CD4-positive, alpha-beta T cell treated with Interleukin-4 for 1 hour (primary cell): ENCODE measurements around the gene KLHDC7B.
"Not testable (repeated sequence)": the region's sequence is repeated elsewhere in the genome, so short reads cannot be mapped to it uniquely, and the experiment has no call there.

ENCODE experiments used
- DNase-seq, 2 donors: peaks; one replicate each; pipeline ENCODE4 v3.0.0-alpha.2; 2020 to 2022

KLHDC7B gene

GRCh38 chr22:50517495-50518260, 28.0 kb upstream of the KLHDC7B start:
- no peak for DNase-seq

GRCh38 chr22:50518606-50519005, 27.1 kb upstream of the KLHDC7B start:
- no peak for DNase-seq

GRCh38 chr22:50519151-50519550, 26.5 kb upstream of the KLHDC7B start:
- no peak for DNase-seq

- not testable (repeated sequence) for DNase-seq
These were observed 25.5 kb upstream of the KLHDC7B start for GRCh38 chr22:50520184-50520583.

- no peak for DNase-seq
These were observed 24.8 kb upstream of the KLHDC7B start for GRCh38 chr22:50520826-50521453.

- no peak for DNase-seq
These were observed 24.0 kb upstream of the KLHDC7B start for GRCh38 chr22:50521710-50522109.

GRCh38 chr22:50522208-50522805, 23.4 kb upstream of the KLHDC7B start:
- DNase-seq = no peak

GRCh38 chr22:50522806-50523438, 22.8 kb upstream of the KLHDC7B start:
- DNase-seq = no peak

GRCh38 chr22:50523458-50523805, 22.3 kb upstream of the KLHDC7B start:
- DNase-seq = no peak

- DNase-seq = no peak
These were observed 21.7 kb upstream of the KLHDC7B start for GRCh38 chr22:50523806-50524675.

- no peak for DNase-seq
These were observed 21.0 kb upstream of the KLHDC7B start for GRCh38 chr22:50524676-50525103.

- peak; percentile 97 for DNase-seq
These were observed 20.4 kb upstream of the KLHDC7B start, which contains the start of gene SCO2 for GRCh38 chr22:50525104-50525857. Gene SCO2, minus strand, starts transcription at chr22:50525598. Its CDS starts 1,187 bp downstream, at chr22:50524411.

GRCh38 chr22:50525858-50526107, 19.9 kb upstream of the KLHDC7B start:
- no peak for DNase-seq

GRCh38 chr22:50526108-50526833, 19.4 kb upstream of the KLHDC7B start:
- DNase-seq = peak; percentile 86 to 89

GRCh38 chr22:50526834-50527801, 18.6 kb upstream of the KLHDC7B start:
- DNase-seq = peak; percentile 57 to 67

GRCh38 chr22:50527921-50528681, 17.6 kb upstream of the KLHDC7B start:
- no peak for DNase-seq

GRCh38 chr22:50528682-50529415, 16.9 kb upstream of the KLHDC7B start:
- DNase-seq = no peak

GRCh38 chr22:50529416-50529896, 16.2 kb upstream of the KLHDC7B start:
- DNase-seq = no peak
